Fibroblast of lung (primary cell): ENCODE measurements around the gene PURA.

Experiments used
- CTCF ChIP-seq, 2 donors: IDR thresholded peaks in 1 of 2; conservative IDR thresholded peaks in 1 of 2; 1 replicate in 1 of 2; 2 replicates in 1 of 2; pipeline ENCODE4 v1.5.1; 2011 to 2012; ENCODE audit warnings: low read length in 2 of 2, control low read depth in 1 of 2, inconsistent platforms in 1 of 2, low read depth in 1 of 2, mild to moderate bottlenecking in 1 of 2
- EZH2 ChIP-seq: IDR thresholded peaks from 2 replicates; pipeline ENCODE4 v1.5.1; 2012; ENCODE audit warnings: low read length, control low read depth, mild to moderate bottlenecking; ENCODE audit errors: missing control alignments

- TF ChIP-seq CTCF (conservative IDR thresholded peaks at IDR 0.05 in 1 of 2, IDR thresholded peaks at IDR 0.05 in 1 of 2; ENCODE audit: low read depth in 1 of 2, low read length in 2 of 2) (peak; percentile 83 to 85), EZH2 (no peak)
These were observed 43.3 kb downstream of the PURA start for GRCh38 chr5:140157032-140157781.
